ENCODE results near the gene DEFB118. TPM values are rescaled to one million over a fixed set of nuclear protein-coding genes. Genes with fewer than 3 reads are reported as not detected.

Gene DEFB118
- polyA plus RNA-seq, 3 donors: not detected

DNA sequence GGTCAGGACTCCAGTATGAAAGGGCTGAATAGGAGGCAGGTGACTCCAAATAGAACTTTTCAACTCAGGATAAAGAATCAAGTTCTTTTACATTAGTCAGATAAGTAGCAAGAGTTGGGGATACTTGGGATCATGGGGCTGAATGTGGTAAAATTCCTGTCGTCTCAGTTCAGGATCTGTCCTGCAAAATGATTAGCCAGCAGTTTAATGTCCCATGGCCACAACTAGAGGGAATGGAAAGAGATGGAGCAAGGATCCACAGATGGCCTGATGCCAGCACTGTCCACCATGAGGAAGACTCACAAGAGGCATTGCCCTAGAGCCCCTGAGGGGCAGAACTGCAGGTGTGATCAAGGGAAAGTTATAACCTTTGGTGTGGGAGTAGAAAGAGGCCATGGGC lies 35.5 kb downstream of the DEFB118 start:
- H3K27me3 Mint-ChIP-seq (ENCODE audit: low read depth in 3 of 3): peaks cover 5 to 13% (median 9%) of the 10 kb centered on the region in 3 donors

DNA sequence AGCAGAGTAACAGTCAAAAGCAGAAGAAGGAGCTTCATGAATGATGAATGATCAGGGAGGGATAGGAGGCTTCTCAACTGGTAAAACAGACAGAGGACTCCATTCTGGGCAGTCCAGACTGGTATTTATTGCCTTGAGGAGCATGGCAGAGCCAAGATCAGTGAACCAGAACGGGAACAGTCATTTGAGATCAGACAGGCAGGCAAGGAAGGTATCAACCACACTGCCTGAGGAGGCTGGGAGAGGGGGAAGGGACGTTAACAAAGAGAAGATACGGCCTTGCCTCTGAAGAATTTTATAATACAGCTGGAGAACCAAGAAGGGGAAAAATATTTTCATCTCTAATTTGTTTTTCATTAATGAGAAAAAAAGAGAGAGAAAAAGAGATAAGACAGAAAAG lies 37.7 kb downstream of the DEFB118 start, which contains the start of gene DEFB121:
Gene DEFB121 (minus strand): TSS at position 101 of the 400 bp plus-strand sequence. CDS start 63 bp downstream, at position 38.
- Histone ChIP-seq H3K9ac (ENCODE audit: insufficient read depth, low read length, poor library complexity, severe bottlenecking) (no peak within 1 kb of the TSS), H3K4me1 (ENCODE audit: control insufficient read depth in 1 of 2, insufficient read depth in 2 of 2, low read length in 2 of 2) (no peaks in the 10 kb centered on the region), H3K9me3 (replicated peaks in 1 of 2; ENCODE audit: control insufficient read depth in 1 of 2, insufficient read depth in 1 of 2, low read length in 2 of 2) (no peaks in the 10 kb centered on the region), H3K79me2 (ENCODE audit: insufficient read depth, low read length) (no peaks in the 10 kb centered on the region), H3K27ac (ENCODE audit: low read depth in 1 of 2, low read length in 2 of 2) (no peak within 1 kb of the TSS), H3K4me3 (replicated peaks in 1 of 3; ENCODE audit: low read depth in 2 of 3, low read length in 3 of 3) (no peak within 1 kb of the TSS), H3K4me2 (replicated peaks; ENCODE audit: extremely low read depth, low read length, poor library complexity, severe bottlenecking) (no peak within 1 kb of the TSS), H2AFZ (ENCODE audit: insufficient read depth, low read depth, low read length, poor library complexity, severe bottlenecking) (no peak within 1 kb of the TSS), H3K27me3 (ENCODE audit: control insufficient read depth in 2 of 2, insufficient read depth in 2 of 2, low read length in 2 of 2) (no peaks in the 10 kb centered on the region), H4K20me1 (ENCODE audit: insufficient read depth, low read length) (no peaks in the 10 kb centered on the region), H3K36me3 (replicated peaks in 1 of 2; ENCODE audit: control insufficient read depth in 1 of 2, insufficient read depth in 2 of 2, low read length in 2 of 2) (no peaks in the 10 kb centered on the region)
- H3K36me3 Mint-ChIP-seq: no peaks in the 10 kb centered on the region
- 40% methylated on average over 1 of the region's 3 CpGs for WGBS (ENCODE audit: insufficient coverage)
- peaks cover 0 to 7% (median 3%) of the 10 kb centered on the region in 7 donors for H3K9me3 Mint-ChIP-seq
- TF ChIP-seq, protein P1, sequence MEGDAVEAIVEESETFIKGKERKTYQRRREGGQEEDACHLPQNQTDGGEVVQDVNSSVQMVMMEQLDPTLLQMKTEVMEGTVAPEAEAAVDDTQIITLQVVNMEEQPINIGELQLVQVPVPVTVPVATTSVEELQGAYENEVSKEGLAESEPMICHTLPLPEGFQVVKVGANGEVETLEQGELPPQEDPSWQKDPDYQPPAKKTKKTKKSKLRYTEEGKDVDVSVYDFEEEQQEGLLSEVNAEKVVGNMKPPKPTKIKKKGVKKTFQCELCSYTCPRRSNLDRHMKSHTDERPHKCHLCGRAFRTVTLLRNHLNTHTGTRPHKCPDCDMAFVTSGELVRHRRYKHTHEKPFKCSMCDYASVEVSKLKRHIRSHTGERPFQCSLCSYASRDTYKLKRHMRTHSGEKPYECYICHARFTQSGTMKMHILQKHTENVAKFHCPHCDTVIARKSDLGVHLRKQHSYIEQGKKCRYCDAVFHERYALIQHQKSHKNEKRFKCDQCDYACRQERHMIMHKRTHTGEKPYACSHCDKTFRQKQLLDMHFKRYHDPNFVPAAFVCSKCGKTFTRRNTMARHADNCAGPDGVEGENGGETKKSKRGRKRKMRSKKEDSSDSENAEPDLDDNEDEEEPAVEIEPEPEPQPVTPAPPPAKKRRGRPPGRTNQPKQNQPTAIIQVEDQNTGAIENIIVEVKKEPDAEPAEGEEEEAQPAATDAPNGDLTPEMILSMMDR (IDR thresholded peaks at IDR 0.05): no peak
- intact Hi-C loops (cut with micrococcal nuclease): no loop called here
- H3K4me1 Mint-ChIP-seq: no peaks in the 10 kb centered on the region
- DNase-seq: no peak
- no peak within 1 kb of the TSS for H3K4me3 Mint-ChIP-seq
- no peak within 1 kb of the TSS for H3K27ac Mint-ChIP-seq
- H3K27me3 Mint-ChIP-seq (ENCODE audit: low read depth in 3 of 3): peaks cover 6 to 12% (median 9%) of the 10 kb centered on the region in 3 donors

More for the DNA sequence above, 35.5 kb downstream of the DEFB118 start:
- no peaks in the 10 kb centered on the region for H3K36me3 Mint-ChIP-seq
- no peaks in the 10 kb centered on the region for H3K79me2 ChIP-seq (ENCODE audit: insufficient read depth, low read length)
- WGBS (ENCODE audit: insufficient coverage): 71% methylated on average over 1 of the region's 1 CpG
- peaks cover 0 to 5% (median 2%) of the 10 kb centered on the region in 7 donors for H3K9me3 Mint-ChIP-seq
- no peak overlapping the region for H2AFZ ChIP-seq (ENCODE audit: insufficient read depth, low read depth, low read length, poor library complexity, severe bottlenecking)
- no peak overlapping the region for H3K4me2 ChIP-seq (replicated peaks; ENCODE audit: extremely low read depth, low read length, poor library complexity, severe bottlenecking)
- no peak overlapping the region for H3K27ac ChIP-seq (ENCODE audit: low read depth in 1 of 2, low read length in 2 of 2)
- no peaks in the 10 kb centered on the region for H3K36me3 ChIP-seq (replicated peaks in 1 of 2; ENCODE audit: control insufficient read depth in 1 of 2, insufficient read depth in 2 of 2, low read length in 2 of 2)
- H4K20me1 ChIP-seq (ENCODE audit: insufficient read depth, low read length): no peaks in the 10 kb centered on the region
- no peaks in the 10 kb centered on the region for H3K4me1 ChIP-seq (ENCODE audit: control insufficient read depth in 1 of 2, insufficient read depth in 2 of 2, low read length in 2 of 2)
- H3K27me3 ChIP-seq (ENCODE audit: control insufficient read depth in 2 of 2, insufficient read depth in 2 of 2, low read length in 2 of 2): no peaks in the 10 kb centered on the region
- H3K27ac Mint-ChIP-seq: no peak overlapping the region
- H3K4me1 Mint-ChIP-seq: no peaks in the 10 kb centered on the region
- no peak for DNase-seq
- no peak overlapping the region for H3K4me3 Mint-ChIP-seq
- H3K9me3 ChIP-seq (replicated peaks in 1 of 2; ENCODE audit: control insufficient read depth in 1 of 2, insufficient read depth in 1 of 2, low read length in 2 of 2): no peaks in the 10 kb centered on the region
- intact Hi-C loops (cut with micrococcal nuclease): no loop called here
- TF ChIP-seq, protein P1 (IDR thresholded peaks at IDR 0.05): no peak
- no peak overlapping the region for H3K9ac ChIP-seq (ENCODE audit: insufficient read depth, low read length, poor library complexity, severe bottlenecking)
- no peak overlapping the region for H3K4me3 ChIP-seq (replicated peaks in 1 of 3; ENCODE audit: low read depth in 2 of 3, low read length in 3 of 3)
